Measurements from ENCODE around the gene NT5DC3. TPM values are rescaled to one million over a fixed set of nuclear protein-coding genes. Genes with fewer than 3 reads are reported as not detected.

NT5DC3 gene
- total and polyA plus RNA-seq, 2 experiments from 2014 or later, result 0.91 to 1.8 TPM

DNA sequence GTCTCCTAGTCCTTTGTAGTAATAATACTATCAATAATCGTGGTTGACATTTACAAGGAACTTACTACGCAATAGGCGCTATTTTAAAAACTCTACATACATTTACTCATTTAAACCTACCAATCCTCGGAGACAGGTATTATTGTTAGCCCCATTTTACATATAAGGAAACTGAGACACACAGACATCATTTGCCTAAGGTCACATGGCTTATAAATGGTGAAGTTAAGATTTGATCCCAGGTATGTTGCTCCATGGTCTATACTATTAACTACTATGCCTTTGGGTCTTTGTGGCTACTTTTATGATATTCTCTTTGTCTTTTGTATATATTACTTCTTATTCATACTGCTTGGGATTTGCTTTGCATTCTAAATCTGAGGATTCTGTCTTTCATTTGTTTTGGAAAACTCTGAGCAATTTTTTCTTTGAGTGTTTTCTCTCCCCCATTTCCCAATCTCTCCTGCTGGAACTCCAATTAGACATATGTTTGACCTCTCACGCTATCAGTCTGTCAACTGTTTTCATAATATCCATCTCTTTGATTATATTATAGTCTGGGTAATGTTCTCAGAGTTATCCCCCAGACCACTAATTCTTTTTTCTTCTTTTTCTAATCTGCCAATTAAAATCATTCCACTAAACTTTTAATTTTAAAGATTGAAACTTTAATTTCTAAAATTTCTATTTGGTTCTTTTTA lies 10.9 kb downstream of the NT5DC3 start:
- TF ChIP-seq, protein P1, sequence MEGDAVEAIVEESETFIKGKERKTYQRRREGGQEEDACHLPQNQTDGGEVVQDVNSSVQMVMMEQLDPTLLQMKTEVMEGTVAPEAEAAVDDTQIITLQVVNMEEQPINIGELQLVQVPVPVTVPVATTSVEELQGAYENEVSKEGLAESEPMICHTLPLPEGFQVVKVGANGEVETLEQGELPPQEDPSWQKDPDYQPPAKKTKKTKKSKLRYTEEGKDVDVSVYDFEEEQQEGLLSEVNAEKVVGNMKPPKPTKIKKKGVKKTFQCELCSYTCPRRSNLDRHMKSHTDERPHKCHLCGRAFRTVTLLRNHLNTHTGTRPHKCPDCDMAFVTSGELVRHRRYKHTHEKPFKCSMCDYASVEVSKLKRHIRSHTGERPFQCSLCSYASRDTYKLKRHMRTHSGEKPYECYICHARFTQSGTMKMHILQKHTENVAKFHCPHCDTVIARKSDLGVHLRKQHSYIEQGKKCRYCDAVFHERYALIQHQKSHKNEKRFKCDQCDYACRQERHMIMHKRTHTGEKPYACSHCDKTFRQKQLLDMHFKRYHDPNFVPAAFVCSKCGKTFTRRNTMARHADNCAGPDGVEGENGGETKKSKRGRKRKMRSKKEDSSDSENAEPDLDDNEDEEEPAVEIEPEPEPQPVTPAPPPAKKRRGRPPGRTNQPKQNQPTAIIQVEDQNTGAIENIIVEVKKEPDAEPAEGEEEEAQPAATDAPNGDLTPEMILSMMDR (IDR thresholded peaks at IDR 0.05; ENCODE audit: low read depth, low read length), result no peak
- Histone ChIP-seq H3K36me3 (no peaks in the 10 kb centered on the region), H3K9me3 (ENCODE audit: low read depth) (no peaks in the 10 kb centered on the region), H3K27me3 (no peaks in the 10 kb centered on the region), H3K27ac (no peak overlapping the region), H3K4me1 (ENCODE audit: low read depth) (no peaks in the 10 kb centered on the region), H3K4me3 (no peak overlapping the region)
- no peak for DNase-seq (ENCODE audit: low read depth in 1 of 2, low spot score in 1 of 2)

DNA sequence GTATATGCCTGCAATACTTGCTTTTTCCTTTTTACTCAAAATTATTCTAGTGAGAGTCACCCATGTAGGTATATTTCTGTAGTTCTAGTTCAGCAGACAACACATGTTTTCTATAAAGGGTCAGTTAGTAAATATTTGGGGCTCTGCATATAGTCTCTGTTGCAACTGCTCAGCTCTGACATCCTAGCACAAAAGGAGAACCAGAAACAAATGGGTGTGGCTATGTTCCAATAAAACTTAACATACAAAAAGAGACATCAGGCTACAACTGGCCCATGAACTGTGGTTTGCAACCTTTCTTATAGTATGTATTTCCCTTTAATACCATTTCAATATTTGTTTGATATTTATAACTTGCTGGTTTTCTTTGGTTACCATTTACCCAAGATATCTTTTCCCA lies 11.9 kb downstream of the NT5DC3 start:
- TF ChIP-seq, protein P1 (IDR thresholded peaks at IDR 0.05; ENCODE audit: low read depth, low read length), result no peak
- DNase-seq (ENCODE audit: low read depth in 1 of 2, low spot score in 1 of 2), result no peak
- no peaks in the 10 kb centered on the region for H3K36me3 ChIP-seq

DNA sequence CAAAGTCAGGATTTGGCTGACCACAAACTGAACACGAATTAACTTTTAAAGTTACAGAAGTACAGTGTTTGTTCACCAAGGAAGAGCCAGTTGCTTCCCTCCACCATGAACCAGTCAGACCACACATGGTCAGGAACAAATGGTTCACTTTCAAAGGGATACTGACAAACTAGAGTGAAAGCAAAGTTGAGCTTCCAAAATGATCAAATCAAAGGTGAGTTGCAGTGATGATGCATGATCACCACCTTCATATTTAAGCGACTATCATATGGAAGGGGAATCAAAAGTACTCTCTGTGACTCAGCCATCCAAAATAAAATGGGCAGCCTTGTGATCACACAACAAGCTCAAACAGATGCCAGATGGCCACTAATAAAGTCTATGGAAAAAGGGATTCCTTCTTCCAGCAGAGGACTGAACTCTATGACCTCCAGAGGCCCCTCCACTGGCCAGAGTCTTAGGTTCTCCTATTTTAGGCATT lies 13.1 kb downstream of the NT5DC3 start:
- TF ChIP-seq, protein P1 (IDR thresholded peaks at IDR 0.05; ENCODE audit: low read depth, low read length), result no peak
- no peaks in the 10 kb centered on the region for H3K36me3 ChIP-seq
- no peak overlapping the region for H3K27ac ChIP-seq
- DNase-seq (ENCODE audit: low read depth in 1 of 2, low spot score in 1 of 2), result no peak
- no peaks in the 10 kb centered on the region for H3K4me1 ChIP-seq (ENCODE audit: low read depth)
- no peaks in the 10 kb centered on the region for H3K27me3 ChIP-seq
- H3K4me3 ChIP-seq, result no peak overlapping the region
- H3K9me3 ChIP-seq (ENCODE audit: low read depth), result no peaks in the 10 kb centered on the region

More for the DNA sequence above, 11.9 kb downstream of the NT5DC3 start:
- Histone ChIP-seq H3K9me3 (ENCODE audit: low read depth) (no peaks in the 10 kb centered on the region), H3K4me1 (ENCODE audit: low read depth) (no peaks in the 10 kb centered on the region), H3K27me3 (no peaks in the 10 kb centered on the region), H3K27ac (no peak overlapping the region), H3K4me3 (no peak overlapping the region)

DNA sequence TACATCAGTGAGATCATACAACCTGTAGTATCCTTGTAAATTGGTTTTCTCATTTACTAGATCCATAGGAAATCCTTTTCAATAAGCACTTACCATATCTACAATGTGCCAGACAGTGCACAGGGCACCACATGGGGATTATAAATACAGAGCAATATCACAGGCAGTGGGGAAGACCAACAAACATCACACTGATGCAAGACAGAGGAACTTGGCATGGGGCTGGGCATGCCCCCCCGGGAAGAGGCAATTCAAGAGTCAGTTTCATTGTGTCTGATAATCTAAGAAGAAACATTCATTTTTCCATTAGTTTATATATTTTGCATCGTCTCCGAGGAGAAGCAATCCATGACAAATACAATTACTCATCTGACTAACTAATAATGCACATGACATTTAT lies 16.2 kb downstream of the NT5DC3 start:
- Histone ChIP-seq H3K4me1 (ENCODE audit: low read depth) (peaks cover under 1% of the 10 kb centered on the region), H3K36me3 (no peaks in the 10 kb centered on the region)
- no peak for DNase-seq (ENCODE audit: low read depth in 1 of 2, low spot score in 1 of 2)

DNA sequence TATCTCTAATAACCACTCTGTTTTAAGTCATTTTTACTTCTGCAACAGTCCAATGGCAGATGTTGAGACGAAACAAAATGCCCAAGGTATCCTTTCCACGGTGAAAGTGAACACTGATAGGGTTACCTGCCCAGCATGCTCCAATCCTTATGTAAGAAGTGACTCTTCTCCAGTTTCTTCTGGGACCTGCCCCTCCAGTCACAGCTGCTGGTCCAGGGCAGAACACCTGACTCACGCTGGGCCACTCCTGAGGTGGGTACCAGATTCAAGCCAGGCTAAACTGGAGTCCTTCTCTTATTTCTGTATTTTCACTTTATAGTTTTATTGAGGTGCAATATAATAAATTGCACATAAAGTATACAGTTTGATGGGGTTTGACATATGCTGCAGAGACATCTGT lies 16.7 kb downstream of the NT5DC3 start:
- Histone ChIP-seq H3K4me3 (no peak overlapping the region), H3K9me3 (ENCODE audit: low read depth) (no peaks in the 10 kb centered on the region), H3K27ac (no peak overlapping the region), H3K27me3 (no peaks in the 10 kb centered on the region), H3K4me1 (ENCODE audit: low read depth) (peaks cover 6% of the 10 kb centered on the region), H3K36me3 (no peaks in the 10 kb centered on the region)
- DNase-seq (ENCODE audit: low read depth in 1 of 2, low spot score in 1 of 2), result no peak
- TF ChIP-seq, protein P1 (IDR thresholded peaks at IDR 0.05; ENCODE audit: low read depth, low read length), result no peak

More for the DNA sequence above, 16.2 kb downstream of the NT5DC3 start:
- H3K4me3 ChIP-seq, result no peak overlapping the region
- H3K27me3 ChIP-seq, result no peaks in the 10 kb centered on the region
- H3K9me3 ChIP-seq (ENCODE audit: low read depth), result no peaks in the 10 kb centered on the region
- TF ChIP-seq, protein P1 (IDR thresholded peaks at IDR 0.05; ENCODE audit: low read depth, low read length), result no peak
- no peak overlapping the region for H3K27ac ChIP-seq

All from cardiac muscle cell (in vitro differentiated cells and primary cell).